ENCODE measurements around the gene KCNE4. TPM values are rescaled to one million over a fixed set of nuclear protein-coding genes. Genes with fewer than 3 reads are reported as not detected.

The KCNE4 gene
- polyA plus RNA-seq, 1 of the 3 experiments (the other 2 are of a cell fraction) = 0.20 TPM

GRCh38 chr2:223046470-223047040 lies 5.4 kb upstream of the KCNE4 start:
- ChIA-PET CTCF (no interaction called here), POLR2A (no interaction called here)
- 97% methylated on average over 2 of the region's 2 CpGs for WGBS (ENCODE audit: low lambda C conversion rate)
- H3K27ac ChIP-seq (ENCODE audit: low read depth in 2 of 2, low read length in 1 of 2) = peak overlapping the region; percentile 91 to 99
- H3K4me2 ChIP-seq = peak overlapping the region; percentile 53
- H3F3A ChIP-seq (replicated peaks; ENCODE audit: insufficient read depth) = peaks cover 42% of the 10 kb centered on the region
- no peaks in the 10 kb centered on the region for H3K27me3 ChIP-seq (ENCODE audit: insufficient read depth)
- DNase-seq = no peak
- peaks cover 17 to 55% of the 10 kb centered on the region in 2 experiments for H3K4me1 ChIP-seq (ENCODE audit: control insufficient read depth in 1 of 2, insufficient read depth in 2 of 2, low read depth in 1 of 2, low read length in 1 of 2)
- H3K36me3 ChIP-seq (replicated peaks in 1 of 2; ENCODE audit: control insufficient read depth in 1 of 2, insufficient read depth in 2 of 2, low read length in 1 of 2) = no peaks in the 10 kb centered on the region
- H3K9ac ChIP-seq = peak overlapping the region; percentile 73
- 0 out of 2 replicates have a peak overlapping the region, but pooled peaks have one; percentile 2 for H2AFZ ChIP-seq (ENCODE audit: low read depth)
- no peak overlapping the region for H3K4me3 ChIP-seq (ENCODE audit: low read depth in 2 of 2, low read length in 1 of 2)
- H4K20me1 ChIP-seq (ENCODE audit: insufficient read depth) = no peaks in the 10 kb centered on the region
- no peaks in the 10 kb centered on the region for H3K79me2 ChIP-seq (ENCODE audit: insufficient read depth)
- TF ChIP-seq MEF2A (IDR thresholded peaks at IDR 0.05; ENCODE audit: borderline replicate concordance, low read depth) (no peak), USF1 (IDR thresholded peaks at IDR 0.05; ENCODE audit: borderline replicate concordance, low read depth) (no peak)
- TF ChIP-seq, protein P1, sequence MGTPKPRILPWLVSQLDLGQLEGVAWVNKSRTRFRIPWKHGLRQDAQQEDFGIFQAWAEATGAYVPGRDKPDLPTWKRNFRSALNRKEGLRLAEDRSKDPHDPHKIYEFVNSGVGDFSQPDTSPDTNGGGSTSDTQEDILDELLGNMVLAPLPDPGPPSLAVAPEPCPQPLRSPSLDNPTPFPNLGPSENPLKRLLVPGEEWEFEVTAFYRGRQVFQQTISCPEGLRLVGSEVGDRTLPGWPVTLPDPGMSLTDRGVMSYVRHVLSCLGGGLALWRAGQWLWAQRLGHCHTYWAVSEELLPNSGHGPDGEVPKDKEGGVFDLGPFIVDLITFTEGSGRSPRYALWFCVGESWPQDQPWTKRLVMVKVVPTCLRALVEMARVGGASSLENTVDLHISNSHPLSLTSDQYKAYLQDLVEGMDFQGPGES (IDR thresholded peaks at IDR 0.05; ENCODE audit: low read depth, low read length) = no peak
- no peaks in the 10 kb centered on the region for H3K9me2 ChIP-seq
- no peaks in the 10 kb centered on the region for H3K9me3 ChIP-seq

DNA sequence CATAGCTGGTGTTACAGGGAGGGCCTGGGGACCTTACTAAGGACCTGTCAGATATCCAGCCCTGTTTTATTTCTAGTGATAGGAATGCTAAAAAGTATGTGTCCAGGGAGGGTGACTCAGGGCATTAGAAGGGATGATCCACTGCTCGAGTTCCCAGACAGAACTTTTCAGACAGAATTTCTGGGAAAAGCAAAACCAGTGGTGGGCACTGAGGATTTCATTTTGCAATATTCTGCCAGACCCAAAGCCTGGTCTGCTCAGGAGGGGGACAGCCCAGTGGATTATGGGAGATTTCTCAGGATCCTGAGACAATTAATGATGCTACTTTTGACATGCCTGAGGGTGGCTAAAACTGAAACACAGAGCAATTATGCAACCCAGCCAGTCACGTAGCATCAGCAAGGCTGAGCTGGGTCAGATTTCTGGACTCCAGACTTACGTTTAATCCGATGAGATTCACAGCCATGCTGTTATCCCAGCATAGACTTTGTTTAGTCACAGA lies 4.7 kb upstream of the KCNE4 start:
- Histone ChIP-seq H3K79me2 (ENCODE audit: insufficient read depth) (no peaks in the 10 kb centered on the region), H3K36me3 (replicated peaks in 1 of 2; ENCODE audit: control insufficient read depth in 1 of 2, insufficient read depth in 2 of 2, low read length in 1 of 2) (no peaks in the 10 kb centered on the region), H3K9ac (peak overlapping the region; percentile 73), H2AFZ (ENCODE audit: low read depth) (peak overlapping the region; percentile 63; the same call in 1 of the 2 replicates), H3K9me2 (no peaks in the 10 kb centered on the region), H3K4me3 (ENCODE audit: low read depth in 2 of 2, low read length in 1 of 2) (peak overlapping the region; percentile 18 to 22; a peak in 3 of 4 replicates), H3K4me1 (ENCODE audit: control insufficient read depth in 1 of 2, insufficient read depth in 2 of 2, low read depth in 1 of 2, low read length in 1 of 2) (peaks cover 17 to 53% of the 10 kb centered on the region in 2 experiments), H3K9me3 (no peaks in the 10 kb centered on the region), H3K27ac (ENCODE audit: low read depth in 2 of 2, low read length in 1 of 2) (peak overlapping the region; percentile 91 to 99), H3K4me2 (peak overlapping the region; percentile 53), H4K20me1 (ENCODE audit: insufficient read depth) (no peaks in the 10 kb centered on the region), H3F3A (replicated peaks; ENCODE audit: insufficient read depth) (peaks cover 42% of the 10 kb centered on the region), H3K27me3 (ENCODE audit: insufficient read depth) (no peaks in the 10 kb centered on the region)
- CTCF ChIA-PET = interaction anchor here (0.9 kb wide), 1 partner anchor 10 kb away, joined by 3 read pairs; no protein-coding TSS in a partner anchor
- DNase-seq = peak; percentile 61
- 3% methylated on average over 4 of the region's 4 CpGs for WGBS (ENCODE audit: low lambda C conversion rate)
- TF ChIP-seq RCOR1 (IDR thresholded peaks at IDR 0.05; ENCODE audit: low read length) (0 out of 2 replicates have a peak, but pooled peaks have one; percentile 35), RXRA (IDR thresholded peaks at IDR 0.05; ENCODE audit: borderline replicate concordance, low read depth) (peak; percentile 72), GATA2 (CRISPR knock-in tag; IDR thresholded peaks at IDR 0.05) (no peak), PBX3 (IDR thresholded peaks at IDR 0.05) (peak; percentile 95), MEF2A (IDR thresholded peaks at IDR 0.05; ENCODE audit: borderline replicate concordance, low read depth) (peak; percentile 12; the same call in 1 of the 2 replicates), SMC3 (IDR thresholded peaks at IDR 0.05; ENCODE audit: low read depth, low read length) (peak; percentile 14; the same call in 1 of the 2 replicates), TEAD4 (IDR thresholded peaks at IDR 0.05; ENCODE audit: borderline replicate concordance, insufficient read depth) (peak; percentile 87), FOXM1 (IDR thresholded peaks at IDR 0.05; ENCODE audit: low read depth) (peak; percentile 82; the same call in 1 of the 2 replicates), ELF1 (IDR thresholded peaks at IDR 0.05) (no peak), POLR2AphosphoS5 (IDR thresholded peaks at IDR 0.05; ENCODE audit: low read depth, low read length) (peak; percentile 47; the same call in 1 of the 2 replicates), TCF12 (IDR thresholded peaks at IDR 0.05) (peak; percentile 98), NFIC (IDR thresholded peaks at IDR 0.05; ENCODE audit: borderline replicate concordance) (peak; percentile 64; the same call in 1 of the 2 replicates), FOXJ3 (CRISPR knock-in tag; IDR thresholded peaks at IDR 0.05) (0 out of 2 replicates have a peak, but pooled peaks have one; percentile 32), RAD21 (IDR thresholded peaks at IDR 0.05; ENCODE audit: low read length) (no peak), JUND (IDR thresholded peaks at IDR 0.05) (peak; percentile 93), EP300 (IDR thresholded peaks at IDR 0.05; ENCODE audit: borderline replicate concordance in 1 of 2, low read depth in 1 of 2, low read length in 1 of 2) (peak; percentile 29 to 92; a peak in 2 of 4 replicates), FOSL2 (IDR thresholded peaks at IDR 0.05; ENCODE audit: borderline replicate concordance, low read depth) (peak; percentile 85)
- TF ChIP-seq, protein P2, sequence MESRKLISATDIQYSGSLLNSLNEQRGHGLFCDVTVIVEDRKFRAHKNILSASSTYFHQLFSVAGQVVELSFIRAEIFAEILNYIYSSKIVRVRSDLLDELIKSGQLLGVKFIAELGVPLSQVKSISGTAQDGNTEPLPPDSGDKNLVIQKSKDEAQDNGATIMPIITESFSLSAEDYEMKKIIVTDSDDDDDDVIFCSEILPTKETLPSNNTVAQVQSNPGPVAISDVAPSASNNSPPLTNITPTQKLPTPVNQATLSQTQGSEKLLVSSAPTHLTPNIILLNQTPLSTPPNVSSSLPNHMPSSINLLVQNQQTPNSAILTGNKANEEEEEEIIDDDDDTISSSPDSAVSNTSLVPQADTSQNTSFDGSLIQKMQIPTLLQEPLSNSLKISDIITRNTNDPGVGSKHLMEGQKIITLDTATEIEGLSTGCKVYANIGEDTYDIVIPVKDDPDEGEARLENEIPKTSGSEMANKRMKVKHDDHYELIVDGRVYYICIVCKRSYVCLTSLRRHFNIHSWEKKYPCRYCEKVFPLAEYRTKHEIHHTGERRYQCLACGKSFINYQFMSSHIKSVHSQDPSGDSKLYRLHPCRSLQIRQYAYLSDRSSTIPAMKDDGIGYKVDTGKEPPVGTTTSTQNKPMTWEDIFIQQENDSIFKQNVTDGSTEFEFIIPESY (IDR thresholded peaks at IDR 0.05; ENCODE audit: borderline replicate concordance, low read depth) = 0 out of 2 replicates have a peak, but pooled peaks have one; percentile 21
- TF ChIP-seq, protein P3, sequence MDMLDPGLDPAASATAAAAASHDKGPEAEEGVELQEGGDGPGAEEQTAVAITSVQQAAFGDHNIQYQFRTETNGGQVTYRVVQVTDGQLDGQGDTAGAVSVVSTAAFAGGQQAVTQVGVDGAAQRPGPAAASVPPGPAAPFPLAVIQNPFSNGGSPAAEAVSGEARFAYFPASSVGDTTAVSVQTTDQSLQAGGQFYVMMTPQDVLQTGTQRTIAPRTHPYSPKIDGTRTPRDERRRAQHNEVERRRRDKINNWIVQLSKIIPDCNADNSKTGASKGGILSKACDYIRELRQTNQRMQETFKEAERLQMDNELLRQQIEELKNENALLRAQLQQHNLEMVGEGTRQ (IDR thresholded peaks at IDR 0.05; ENCODE audit: borderline replicate concordance, low read depth, low read length) = no peak
- POLR2A ChIA-PET = no interaction called here

All from SK-N-SH (cell line).